ENCODE measurements around the gene ST7.

ST7 gene

GRCh38 chr7:117034851-117035464 lies 81.7 kb downstream of the ST7 start:
- no peaks in the 10 kb centered on the region for H3K27me3 ChIP-seq (replicated peaks; ENCODE audit: control insufficient read depth, insufficient read depth, low read length)
- no peak for DNase-seq (ENCODE audit: extremely low read depth, insufficient read length)
- no peak overlapping the region for H3K4me3 ChIP-seq (replicated peaks; ENCODE audit: low read depth, low read length)
- H3K36me3 ChIP-seq (ENCODE audit: control insufficient read depth, insufficient read depth, low read length) = no peaks in the 10 kb centered on the region
- TF ChIP-seq CTCF (IDR thresholded peaks at IDR 0.05; ENCODE audit: insufficient read depth, low read length, poor library complexity, severe bottlenecking) = no peak

GRCh38 chr7:117035465-117035862 lies 82.2 kb downstream of the ST7 start:
- Histone ChIP-seq H3K4me3 (replicated peaks; ENCODE audit: low read depth, low read length) (no peak overlapping the region), H3K27me3 (replicated peaks; ENCODE audit: control insufficient read depth, insufficient read depth, low read length) (no peaks in the 10 kb centered on the region), H3K36me3 (ENCODE audit: control insufficient read depth, insufficient read depth, low read length) (no peaks in the 10 kb centered on the region)
- TF ChIP-seq CTCF (IDR thresholded peaks at IDR 0.05; ENCODE audit: insufficient read depth, low read length, poor library complexity, severe bottlenecking) = no peak
- no peak for DNase-seq (ENCODE audit: extremely low read depth, insufficient read length)

GRCh38 chr7:117036053-117036669 lies 82.9 kb downstream of the ST7 start:
- H3K36me3 ChIP-seq (ENCODE audit: control insufficient read depth, insufficient read depth, low read length) = no peaks in the 10 kb centered on the region
- TF ChIP-seq CTCF (IDR thresholded peaks at IDR 0.05; ENCODE audit: insufficient read depth, low read length, poor library complexity, severe bottlenecking) = no peak
- DNase-seq (ENCODE audit: extremely low read depth, insufficient read length) = no peak
- H3K4me3 ChIP-seq (replicated peaks; ENCODE audit: low read depth, low read length) = no peak overlapping the region
- no peaks in the 10 kb centered on the region for H3K27me3 ChIP-seq (replicated peaks; ENCODE audit: control insufficient read depth, insufficient read depth, low read length)

GRCh38 chr7:117036836-117037235 lies 83.5 kb downstream of the ST7 start:
- no peak for DNase-seq (ENCODE audit: extremely low read depth, insufficient read length)
- Histone ChIP-seq H3K36me3 (ENCODE audit: control insufficient read depth, insufficient read depth, low read length) (no peaks in the 10 kb centered on the region), H3K4me3 (replicated peaks; ENCODE audit: low read depth, low read length) (no peak overlapping the region), H3K27me3 (replicated peaks; ENCODE audit: control insufficient read depth, insufficient read depth, low read length) (no peaks in the 10 kb centered on the region)
- no peak for TF ChIP-seq CTCF (IDR thresholded peaks at IDR 0.05; ENCODE audit: insufficient read depth, low read length, poor library complexity, severe bottlenecking)

- TF ChIP-seq CTCF (IDR thresholded peaks at IDR 0.05; ENCODE audit: insufficient read depth, low read length, poor library complexity, severe bottlenecking) = no peak
- Histone ChIP-seq H3K27me3 (replicated peaks; ENCODE audit: control insufficient read depth, insufficient read depth, low read length) (no peaks in the 10 kb centered on the region), H3K4me3 (replicated peaks; ENCODE audit: low read depth, low read length) (no peak overlapping the region), H3K36me3 (ENCODE audit: control insufficient read depth, insufficient read depth, low read length) (no peaks in the 10 kb centered on the region)
- no peak for DNase-seq (ENCODE audit: extremely low read depth, insufficient read length)
Observed at GRCh38 chr7:117038408-117038807, 85.1 kb downstream of the ST7 start.
